GM12878 (cell line): ENCODE results near the gene VPS26A. TPM values are rescaled to one million over a fixed set of nuclear protein-coding genes. Genes with fewer than 3 reads are reported as not detected.

Source experiments
- ATAC-seq: fragments of 200-7000 bp; cut with Tn5 transposase; 3 replicates; pipeline ENCODE4 v1.9.1; 2020; ENCODE audit warnings: mild to moderate bottlenecking, moderate library complexity
- Bru-seq: library from RNA; stranded (reverse); fragments of 400-500 nt; gene quantifications from one replicate; lab custom pipeline; 2021; lab: Mats Ljungman, UMichigan
- BruChase-seq, 2 experiments: library from RNA; stranded (reverse); fragments of 400-500 nt; gene quantifications; one replicate each; lab custom pipeline; 2021; lab: Mats Ljungman, UMichigan
- BruUV-seq: library from RNA; stranded (reverse); fragments of 400-500 nt; replicated peaks from 2 replicates; lab custom pipeline; 2021; lab: Mats Ljungman, UMichigan
- CTCF ChIA-PET: fragments of 300-600 bp; sonication (Branson Sonifier 250); formaldehyde crosslinking; extraction: SDS; loops from one replicate; lab custom pipeline; 2021; ENCODE audit warnings: inconsistent platforms; lab: Yijun Ruan, JAX
- POLR2A ChIA-PET: fragments of 350-600 bp; formaldehyde crosslinking; extraction: SDS; loops from one replicate; lab custom pipeline; 2021; ENCODE audit warnings: inconsistent platforms; lab: Charles Lee
- RAD21 ChIA-PET: fragments of 300-600 bp; sonication (Branson Sonifier 250); formaldehyde crosslinking; loops from one replicate; lab custom pipeline; 2023; ENCODE audit warnings: antibody characterized with exemption; ENCODE audit not compliant: unreplicated experiment; lab: Charles Lee
- SMC1A ChIA-PET: fragments of 300-600 bp; sonication (Branson Sonifier 250); formaldehyde crosslinking; loops from one replicate; lab custom pipeline; 2023; ENCODE audit not compliant: unreplicated experiment, uncharacterized antibody; lab: Charles Lee
- DNase-seq: peaks from one replicate; pipeline ENCODE4 v3.0.0-alpha.2; 2011; ENCODE audit warnings: low read depth, low spot score
- FAIRE-seq: peaks from 3 replicates; lab custom pipeline; 2011; peaks lifted over from hg19 to GRCh38; lab: Jason Lieb, UNC
- H2AFZ ChIP-seq: 2 replicates; pipeline ENCODE4 v1.6.0; 2011; ENCODE audit warnings: low read depth, low read length, control low read depth; ENCODE audit not compliant: control insufficient read depth
- H3K27ac ChIP-seq: 2 replicates; pipeline ENCODE4 v1.5.1; 2011; ENCODE audit warnings: control low read depth; ENCODE audit not compliant: control insufficient read depth, insufficient read depth
- H3K27me3 ChIP-seq, 2 experiments: replicated peaks in 1 of 2; 2 replicates each; pipeline versions ENCODE4 v1.6.0 to v1.6.1; 2011; ENCODE audit warnings: low read length in 1 of 2; ENCODE audit not compliant: control insufficient read depth in 2 of 2, insufficient read depth in 2 of 2
- H3K36me3 ChIP-seq, 2 experiments: 2 replicates each; pipeline ENCODE4 v1.5.1; 2011; ENCODE audit warnings: low read length in 1 of 2; ENCODE audit not compliant: control insufficient read depth in 2 of 2, insufficient read depth in 2 of 2
- H3K4me1 ChIP-seq: 2 replicates; pipeline ENCODE4 v1.6.1; 2011; ENCODE audit warnings: mild to moderate bottlenecking, low read length, moderate library complexity, mixed read lengths; ENCODE audit not compliant: control insufficient read depth, insufficient read depth
- H3K4me2 ChIP-seq: 2 replicates; pipeline ENCODE4 v1.6.0; 2011; ENCODE audit warnings: control low read depth; ENCODE audit not compliant: control insufficient read depth, insufficient read depth
- H3K4me3 ChIP-seq: fragments of 200-600 bp; sonication (generic); 2 replicates; pipeline ENCODE4 v1.5.1; 2016
- H3K79me2 ChIP-seq: 2 replicates; pipeline ENCODE4 v1.6.0; 2011; ENCODE audit warnings: low read length; ENCODE audit not compliant: control insufficient read depth, insufficient read depth
- H3K9ac ChIP-seq: 2 replicates; pipeline ENCODE4 v1.8.0; 2011; ENCODE audit warnings: low read length, control low read depth, mixed read lengths; ENCODE audit not compliant: control insufficient read depth, insufficient read depth
- H3K9me3 ChIP-seq: replicated peaks from 3 replicates; pipeline ENCODE4 v1.5.1; 2011; ENCODE audit warnings: mild to moderate bottlenecking, low read length; ENCODE audit not compliant: control insufficient read depth, insufficient read depth
- H4K20me1 ChIP-seq: 2 replicates; pipeline ENCODE4 v1.6.0; 2011; ENCODE audit not compliant: control insufficient read depth, insufficient read depth
- BACH1 ChIP-seq: fragments of 450-650 bp; IDR thresholded peaks from 2 replicates; pipeline ENCODE4 v1.6.1; 2017; ENCODE audit warnings: mild to moderate bottlenecking, borderline replicate concordance
- BRCA1 ChIP-seq: IDR thresholded peaks from 2 replicates; pipeline ENCODE4 v1.6.1; 2011; ENCODE audit warnings: low read depth, low read length, improper control_type of control experiment
- CEBPB ChIP-seq, 2 experiments: fragments of 150-350 bp in 1 of 2; IDR thresholded peaks; 2 replicates each; pipeline ENCODE4 v1.6.1; 2012 to 2014; ENCODE audit warnings: low read depth in 2 of 2, low read length in 2 of 2, borderline replicate concordance in 1 of 2, inconsistent platforms in 1 of 2
- CHD2 ChIP-seq: IDR thresholded peaks from 2 replicates; pipeline ENCODE4 v1.6.1; 2011; ENCODE audit warnings: low read depth, low read length, improper control_type of control experiment, borderline replicate concordance
- E4F1 ChIP-seq: fragments of 450-650 bp; IDR thresholded peaks from 2 replicates; pipeline ENCODE4 v1.6.1; 2018; ENCODE audit warnings: borderline replicate concordance, mild to moderate bottlenecking; ENCODE audit not compliant: partially characterized antibody
- EGR1 ChIP-seq, 2 experiments: IDR thresholded peaks; 1 replicate in 1 of 2; 2 replicates in 1 of 2; pipeline ENCODE4 v1.6.1; 2011 to 2012; ENCODE audit warnings: low read depth in 2 of 2, low read length in 2 of 2, borderline replicate concordance in 1 of 2, mild to moderate bottlenecking in 1 of 2, moderate library complexity in 1 of 2
- FOS ChIP-seq: IDR thresholded peaks from 3 replicates; pipeline ENCODE4 v1.6.1; 2011; ENCODE audit warnings: borderline replicate concordance; ENCODE audit not compliant: insufficient read length; ENCODE audit errors: extremely low read depth
- HCFC1 ChIP-seq: fragments of 150-350 bp; IDR thresholded peaks from 2 replicates; pipeline ENCODE4 v1.6.1; 2014; ENCODE audit warnings: low read length
- HDGF ChIP-seq: fragments of 450-650 bp; IDR thresholded peaks from 2 replicates; pipeline ENCODE4 v1.6.1; 2016; ENCODE audit warnings: antibody characterized with exemption
- IRF3 ChIP-seq: fragments of 450-650 bp; IDR thresholded peaks from 2 replicates; pipeline ENCODE4 v1.6.1; 2014; ENCODE audit warnings: mild to moderate bottlenecking
- IRF4 ChIP-seq: IDR thresholded peaks from 2 replicates; pipeline ENCODE4 v1.6.1; 2011; ENCODE audit warnings: low read depth, low read length
- RAD51 ChIP-seq: fragments of 450-650 bp; IDR thresholded peaks from 2 replicates; pipeline ENCODE4 v1.6.1; 2016; ENCODE audit warnings: moderate library complexity, mild to moderate bottlenecking, inconsistent platforms
- SIN3A ChIP-seq: IDR thresholded peaks from 2 replicates; pipeline ENCODE4 v1.6.1; 2012; ENCODE audit warnings: low read depth, low read length, improper control_type of control experiment
- YY1 ChIP-seq: IDR thresholded peaks from 2 replicates; pipeline ENCODE4 v1.6.1; 2011; ENCODE audit warnings: low read depth, mild to moderate bottlenecking, low read length
- WGBS: methylation state at CpG from one replicate; pipeline ENCODE4 v1.1.6; 2016; ENCODE audit warnings: low lambda C conversion rate; ENCODE audit not compliant: insufficient replicate concordance, insufficient coverage; ENCODE audit errors: missing lambda C conversion rate; 5-methylcytosine and 5-hydroxymethylcytosine counted together
- in situ Hi-C: fragments of 300-500 bp; cut with MboI; formaldehyde crosslinking; loops from 9 replicates; pipeline ENCODE4 v1.14.3; 2018; ENCODE audit warnings: mixed read lengths
- intact Hi-C: fragments of 100-400 bp; cut with micrococcal nuclease; formaldehyde crosslinking; loops from one replicate; pipeline ENCODE4 v1.14.2; 2022; ENCODE audit not compliant: unreplicated experiment
- long read RNA-seq, 2 experiments: library from polyadenylated mRNA; unstranded; transcript quantifications; one replicate each; pipeline ENCODE4 v2.0.0, GENCODE V29; 2019 to 2020
- polyA minus RNA-seq, 3 experiments: library from RNA; depleted of rRNA, polyadenylated mRNA; stranded (reverse); fragments of >200 nt; gene quantifications; 2 replicates each; pipeline ENCODE4 v1.2.3, GENCODE V29; 2011
- polyA plus RNA-seq, 11 experiments: library from polyadenylated mRNA; depleted of rRNA in 4 of 11; unstranded in 6 of 11; stranded (reverse) in 5 of 11; fragments of >200 nt; fragmentation: Nextera tagmentation in 4 of 11; fragmentation: Illumina TruSeq in 1 of 11; extraction: Ambion mirVana in 4 of 11; extraction: Trizol in 1 of 11; gene quantifications; 1 replicate in 1 of 11; 2 replicates in 10 of 11; pipeline versions ENCODE4 v1.2.1 to v1.2.3, GENCODE V29; 2011 to 2016; ENCODE audit warnings: inconsistent platforms in 2 of 11, missing spikeins in 2 of 11, low read depth in 1 of 11
- total RNA-seq, 4 experiments: library from RNA; depleted of rRNA in 3 of 4; stranded (reverse); fragments of >200 nt in 3 of 4; fragmentation: Illumina TruSeq in 1 of 4; extraction: Trizol in 1 of 4; gene quantifications; 2 replicates each; pipeline versions ENCODE4 v1.2.1 to v1.2.3, GENCODE V29; 2013 to 2021

The VPS26A gene
- total RNA-seq (2013; cell fraction: nucleolus; rRNA removed), result 6.5 and 10.8 TPM in 2 replicates
- 17.2 and 19.2 TPM in 2 replicates for total RNA-seq (2014; rRNA removed)
- 16.8 and 17.0 TPM in 2 replicates for total RNA-seq (2014; rRNA removed; fragmentation: Illumina TruSeq; extraction: Trizol)
- total RNA-seq (2021), result 26.4 and 29.0 TPM in 2 replicates
- 10.1 TPM for polyA plus RNA-seq (2011; ENCODE audit: low read depth)
- 24.7 and 44.2 TPM in 2 replicates for polyA plus RNA-seq (2011; rRNA removed)
- polyA plus RNA-seq (2011; cell fraction: cytosol; rRNA removed), result 4.7 and 5.8 TPM in 2 replicates
- polyA plus RNA-seq (2011; cell fraction: nucleus; rRNA removed), result 4.8 and 5.5 TPM in 2 replicates
- polyA plus RNA-seq (2012), result 19.2 and 25.9 TPM in 2 replicates
- polyA plus RNA-seq (2014; fragmentation: Illumina TruSeq; extraction: Trizol), result 31.0 and 44.8 TPM in 2 replicates
- 10 to 100 TPM; 21.3 to 30.9 TPM for polyA plus RNA-seq (2014; fragmentation: Nextera tagmentation; extraction: Ambion mirVana)
- 22.4 and 23.3 TPM in 2 replicates for polyA plus RNA-seq (2014; rRNA removed)
- 10 to 100 TPM; 70.9 to 72.3 TPM for polyA plus RNA-seq (2016; fragmentation: Nextera tagmentation; extraction: Ambion mirVana)
- 3.6 and 4.8 TPM in 2 replicates for polyA minus RNA-seq (2011; rRNA and poly(A)+ RNA removed)
- 4.9 and 9.0 TPM in 2 replicates for polyA minus RNA-seq (2011; cell fraction: cytosol; rRNA and poly(A)+ RNA removed)
- 1.6 TPM in 2 replicates for polyA minus RNA-seq (2011; cell fraction: nucleus; rRNA and poly(A)+ RNA removed)
- percentile 78 among the genes with signal in this experiment for Bru-seq, nascent RNA
- BruChase-seq, experiment 1, labeled RNA remaining after a 6-hour chase, result percentile 84 among the genes with signal in this experiment
- percentile 85 among the genes with signal in this experiment for BruChase-seq, experiment 2, labeled RNA remaining after a 2-hour chase
- long read RNA-seq, experiment 1, transcript VPS26A-201 (9 exons, 2,697 nt), result major isoform, 57 of 64 reads
- long read RNA-seq, experiment 1, partial matches to known transcripts, result 1 of 64 reads
- long read RNA-seq, experiment 1, other reads (novel, unspliced or antisense), result 6 of 64 reads
- long read RNA-seq, experiment 2, transcript VPS26A-201 (9 exons, 2,697 nt), result major isoform, 242 of 276 reads
- long read RNA-seq, experiment 2, partial matches to known transcripts, result 11 of 276 reads
- long read RNA-seq, experiment 2, other reads (novel, unspliced or antisense), result 18 of 276 reads

DNA sequence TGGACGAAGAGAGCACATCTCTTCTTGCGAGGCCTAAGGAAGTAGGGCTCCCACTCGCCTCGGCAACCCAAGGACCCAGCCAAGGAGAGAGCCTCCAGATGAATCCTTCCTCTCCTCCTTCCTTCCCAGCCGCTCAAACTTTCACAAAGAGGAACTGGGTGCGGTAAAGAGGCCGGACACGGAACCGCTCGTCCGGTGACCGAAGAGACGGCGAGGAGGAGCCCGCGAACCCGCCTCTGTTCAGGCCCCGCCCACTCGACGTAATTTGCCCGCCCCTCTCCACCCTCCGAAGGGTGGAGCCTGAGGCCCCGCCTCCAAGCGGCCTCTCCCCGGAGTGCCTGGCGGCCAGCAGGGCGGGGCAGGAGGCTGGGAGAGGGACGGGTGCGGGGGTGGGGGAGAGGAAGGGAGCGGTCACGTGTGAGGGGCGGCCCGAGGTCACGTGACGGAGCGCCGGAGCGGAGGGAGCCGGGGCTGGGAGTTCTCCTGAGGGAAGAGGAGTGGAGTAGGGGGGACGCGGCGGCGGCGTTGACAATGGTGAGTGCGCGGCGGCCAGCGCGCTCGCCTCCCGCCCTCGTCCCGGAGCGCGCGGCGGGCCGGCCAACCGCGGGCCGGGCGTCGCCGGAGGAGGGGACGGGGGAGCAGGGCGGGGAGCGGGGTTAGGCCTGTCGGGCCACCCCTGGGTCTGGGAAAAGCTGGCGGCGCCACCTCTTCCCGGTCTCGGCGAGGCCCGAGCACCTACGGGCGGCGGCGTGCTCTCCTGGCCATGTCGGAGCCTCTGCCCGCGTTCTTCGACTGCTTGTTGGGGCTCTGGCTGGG lies at the start of gene VPS26A:
TSS of gene VPS26A (plus strand) at position 432 of the 816 bp plus-strand sequence. CDS start at position 532, 100 bp downstream.
- H2AFZ ChIP-seq, result peak within 1 kb of the TSS; percentile 94
- in situ Hi-C loops, result no loop called here
- WGBS, result 1% methylated on average over 48 of the region's 82 CpGs
- H4K20me1 ChIP-seq, result no peaks in the 10 kb centered on the region
- FAIRE-seq, result peak; percentile 23
- peaks cover 45% of the 10 kb centered on the region for H3K79me2 ChIP-seq
- H3K9me3 ChIP-seq, result no peaks in the 10 kb centered on the region
- H3K4me1 ChIP-seq, result peaks cover 4% of the 10 kb centered on the region; the same call in 1 of the 2 replicates
- peak within 1 kb of the TSS; percentile 86 for H3K27ac ChIP-seq
- POLR2A ChIA-PET, result interaction anchor here (0.9 to 1.4 kb wide), 6 partner anchors 59 to 168 kb away, joined by 3 to 7 read pairs (median 5); partner anchors contain the start of gene DDX21
- peak within 1 kb of the TSS; percentile 90 for H3K9ac ChIP-seq
- H3K4me3 ChIP-seq, result peak within 1 kb of the TSS; percentile 88
- CTCF ChIA-PET, result interaction anchor here (0.5 to 3.4 kb wide), 11 partner anchors 9 to 269 kb away, joined by 3 to 46 read pairs (median 5); partner anchors contain the start of gene DDX21
- RAD21 ChIA-PET, result interaction anchor here (0.6 to 3.0 kb wide), 10 partner anchors 13 to 287 kb away, joined by 3 to 31 read pairs (median 4); no protein-coding TSS in a partner anchor
- intact Hi-C loops, result loop anchor here (1.0 to 10.0 kb wide), 2 partner anchors 101 to 120 kb away; partner anchors contain the start of gene HKDC1
- no peaks in the 10 kb centered on the region for H3K27me3 ChIP-seq
- H3K4me2 ChIP-seq, result peak within 1 kb of the TSS; percentile 90
- BruUV-seq, result no TSS peak
- peak; percentile 87 for DNase-seq
- SMC1A ChIA-PET, result interaction anchor here (0.6 to 3.5 kb wide), 10 partner anchors 11 to 269 kb away, joined by 3 to 37 read pairs (median 5); partner anchors contain the start of gene SRGN
- peak; percentile 93 for ATAC-seq
- H3K36me3 ChIP-seq, result no peaks in the 10 kb centered on the region
- TF ChIP-seq YY1, result peak; percentile 20; the same call in 1 of the 2 replicates
- peak; percentile 99 for TF ChIP-seq RAD51
- no peak for TF ChIP-seq CEBPB (IDR thresholded peaks at IDR 0.05; ENCODE audit: borderline replicate concordance in 1 of 2, low read depth in 2 of 2, low read length in 2 of 2)
- TF ChIP-seq BACH1, result 0 out of 2 replicates have a peak, but pooled peaks have one; percentile 63
- TF ChIP-seq HCFC1, result no peak
- no peak for TF ChIP-seq E4F1
- peak; percentile 43 for TF ChIP-seq FOS
- TF ChIP-seq IRF3, result no peak
- TF ChIP-seq SIN3A, result peak; percentile 69
- peak; percentile 97 for TF ChIP-seq HDGF
- TF ChIP-seq EGR1 (IDR thresholded peaks at IDR 0.05; ENCODE audit: borderline replicate concordance in 1 of 2, low read depth in 2 of 2, low read length in 2 of 2), result peak in 1 of 2 experiments; percentile 99; a peak in 2 of 3 replicates
- no peak for TF ChIP-seq BRCA1
- no peak for TF ChIP-seq IRF4
- TF ChIP-seq CHD2, result peak; percentile 50; the same call in 1 of the 2 replicates
